Hepatocyte (in vitro differentiated cells): ENCODE measurements around the gene KLHL3.

Source experiments
- CTCF ChIP-seq: fragments of 200-600 bp; sonication (generic); IDR thresholded peaks from 2 replicates; pipeline ENCODE4 v1.5.1; 2016; ENCODE audit warnings: antibody characterized with exemption, mild to moderate bottlenecking; ENCODE audit not compliant: poor library complexity
- EZH2 ChIP-seq: fragments of 200-600 bp; sonication (generic); IDR thresholded peaks from 2 replicates; pipeline ENCODE4 v1.6.1; 2016; ENCODE audit warnings: antibody characterized with exemption, mild to moderate bottlenecking, borderline replicate concordance
- EZH2phosphoT487 ChIP-seq: fragments of 200-600 bp; sonication (generic); IDR thresholded peaks from one replicate; pipeline ENCODE4 v1.6.1; 2018; ENCODE audit warnings: antibody characterized with exemption, mild to moderate bottlenecking, low read depth, moderate library complexity; ENCODE audit not compliant: unreplicated experiment, severe bottlenecking

- TF ChIP-seq EZH2phosphoT487 (no peak), CTCF (no peak), EZH2 (no peak)
These were observed 69.0 kb downstream of the KLHL3 start for GRCh38 chr5:137666901-137667300.
